Muscle layer of colon (tissue), 2 donors: ENCODE measurements around the gene IBA57.

Experiments
- H3K27ac ChIP-seq: one replicate; pipeline ENCODE4 v1.7.0; 2013; ENCODE audit warnings: low read depth, mild to moderate bottlenecking, low read length, moderate library complexity
- H3K27me3 ChIP-seq, 2 donors: one replicate each; pipeline ENCODE4 v1.7.0; 2013; ENCODE audit warnings: low read length in 2 of 2, mild to moderate bottlenecking in 2 of 2; ENCODE audit not compliant: insufficient read depth in 2 of 2, control insufficient read depth in 1 of 2
- H3K36me3 ChIP-seq: one replicate; pipeline ENCODE4 v1.7.0; 2013; ENCODE audit warnings: mild to moderate bottlenecking, low read length; ENCODE audit not compliant: insufficient read depth
- H3K4me1 ChIP-seq: one replicate; pipeline ENCODE4 v1.7.0; 2013; ENCODE audit warnings: mild to moderate bottlenecking, low read length; ENCODE audit not compliant: insufficient read depth
- H3K4me3 ChIP-seq, 2 donors: one replicate each; pipeline ENCODE4 v1.7.0; 2013; ENCODE audit warnings: low read length in 2 of 2, low read depth in 1 of 2, mild to moderate bottlenecking in 1 of 2, moderate library complexity in 1 of 2
- H3K9ac ChIP-seq: one replicate; pipeline ENCODE4 v1.7.0; 2013; ENCODE audit warnings: low read length
- H3K9me3 ChIP-seq: one replicate; pipeline ENCODE4 v1.7.0; 2013; ENCODE audit warnings: mild to moderate bottlenecking, low read length
- donor health status: abdominal sarcoma.
- donor health status: Adenocarcinoma of cecum.

The IBA57 gene

DNA sequence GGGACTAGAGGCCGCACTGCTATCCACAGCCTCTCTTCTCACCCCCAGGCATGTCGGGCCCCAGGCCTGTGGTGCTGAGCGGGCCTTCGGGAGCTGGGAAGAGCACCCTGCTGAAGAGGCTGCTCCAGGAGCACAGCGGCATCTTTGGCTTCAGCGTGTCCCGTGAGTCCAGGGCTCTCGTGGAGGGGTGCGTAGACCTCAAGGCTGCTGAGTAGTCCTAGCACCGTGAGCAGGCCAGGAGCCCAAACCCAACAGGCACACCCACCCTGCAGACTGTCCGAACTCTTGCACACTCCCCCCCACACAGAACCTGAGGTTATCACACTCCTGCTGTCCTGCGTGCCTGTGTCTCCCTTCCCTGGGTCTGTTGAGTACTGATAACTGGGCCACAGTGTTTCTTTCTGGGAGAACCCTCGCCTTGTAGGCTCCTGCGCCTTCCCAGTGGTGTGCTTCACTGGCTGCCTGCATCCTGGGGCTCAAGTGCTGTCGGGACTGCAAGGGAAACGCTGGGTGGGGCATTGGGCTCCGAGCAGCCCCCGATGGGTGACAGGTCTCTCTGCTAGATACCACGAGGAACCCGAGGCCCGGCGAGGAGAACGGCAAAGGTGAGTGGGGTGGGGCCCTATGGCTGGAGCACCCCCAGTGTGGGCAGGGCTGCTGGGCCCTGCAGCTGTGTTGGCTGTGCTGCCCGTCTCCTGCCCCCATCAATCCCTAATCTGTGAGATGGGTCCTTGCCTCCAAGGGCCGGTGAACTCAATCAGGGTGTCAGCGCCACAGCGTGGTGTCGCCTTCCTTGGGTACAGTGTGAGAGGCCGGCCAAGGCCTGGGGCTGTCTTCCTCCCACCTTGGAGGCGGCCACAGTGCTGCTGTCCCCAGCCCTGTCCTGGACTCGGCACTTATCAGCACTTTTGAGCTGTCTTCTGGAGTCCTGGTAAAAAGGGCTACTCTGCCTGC, 19.9 kb upstream of the IBA57 start:
- Histone ChIP-seq H3K9me3 (no peaks in the 10 kb centered on the region), H3K4me1 (peaks cover 55% of the 10 kb centered on the region), H3K27me3 (no peaks in the 10 kb centered on the region), H3K27ac (no peak overlapping the region), H3K36me3 (peaks cover 17% of the 10 kb centered on the region), H3K9ac (no peak overlapping the region), H3K4me3 (no peak overlapping the region)

DNA sequence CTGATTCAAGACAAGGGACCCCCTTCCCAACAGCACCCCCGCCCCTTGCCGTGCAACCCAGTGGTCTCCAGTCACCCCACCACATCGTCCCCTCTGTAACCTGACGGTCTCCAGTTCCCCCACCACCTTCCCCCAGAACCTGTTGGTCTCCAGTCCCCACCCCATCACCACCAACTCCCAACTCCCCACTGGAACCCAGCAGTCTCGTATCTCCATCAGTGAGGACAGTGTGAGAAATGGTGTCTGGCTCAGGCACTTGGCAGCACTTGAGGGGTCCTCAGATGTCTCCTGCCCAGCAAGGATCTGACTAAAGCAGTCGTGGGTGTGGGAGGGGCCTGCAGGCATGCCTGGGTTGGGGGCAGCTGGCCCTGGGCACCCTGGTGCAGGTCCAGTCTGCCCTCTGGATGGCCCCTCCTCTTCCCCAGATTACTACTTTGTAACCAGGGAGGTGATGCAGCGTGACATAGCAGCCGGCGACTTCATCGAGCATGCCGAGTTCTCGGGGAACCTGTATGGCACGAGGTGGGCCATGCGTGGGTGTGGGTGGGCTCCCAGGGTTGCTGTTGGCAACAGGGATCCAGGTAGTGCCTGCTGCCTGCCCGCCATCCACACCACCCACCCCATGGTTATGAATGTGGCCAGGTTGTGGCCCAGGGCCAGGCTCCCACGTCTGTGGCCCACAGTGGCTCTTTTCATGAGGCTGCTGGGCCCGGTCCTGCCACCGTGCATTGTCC, 19.0 kb upstream of the IBA57 start:
- no peak overlapping the region for H3K4me3 ChIP-seq
- H3K4me1 ChIP-seq, result peaks cover 55% of the 10 kb centered on the region
- peaks cover 17% of the 10 kb centered on the region for H3K36me3 ChIP-seq
- no peaks in the 10 kb centered on the region for H3K27me3 ChIP-seq
- H3K9me3 ChIP-seq, result no peaks in the 10 kb centered on the region
- no peak overlapping the region for H3K27ac ChIP-seq
- H3K9ac ChIP-seq, result no peak overlapping the region

DNA sequence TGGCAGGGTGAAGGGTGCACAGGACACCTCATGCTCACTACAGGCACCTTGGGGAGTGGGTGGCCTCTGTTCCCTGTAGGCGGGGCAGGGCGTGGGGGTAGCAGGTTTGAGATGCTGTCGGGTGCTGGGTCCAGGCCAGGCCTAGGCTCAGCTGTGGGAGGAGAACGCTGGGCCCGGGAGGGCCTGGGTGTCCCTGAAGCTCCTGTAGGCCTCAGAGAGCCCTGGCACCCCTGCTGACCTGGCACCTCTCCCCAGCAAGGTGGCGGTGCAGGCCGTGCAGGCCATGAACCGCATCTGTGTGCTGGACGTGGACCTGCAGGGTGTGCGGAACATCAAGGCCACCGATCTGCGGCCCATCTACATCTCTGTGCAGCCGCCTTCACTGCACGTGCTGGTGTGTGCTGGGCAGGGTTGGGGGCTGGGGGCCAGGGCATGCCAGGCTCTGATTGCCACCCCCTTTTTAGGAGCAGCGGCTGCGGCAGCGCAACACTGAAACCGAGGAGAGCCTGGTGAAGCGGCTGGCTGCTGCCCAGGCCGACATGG, 18.4 kb upstream of the IBA57 start:
- no peaks in the 10 kb centered on the region for H3K9me3 ChIP-seq
- H3K4me3 ChIP-seq, result no peak overlapping the region
- H3K9ac ChIP-seq, result no peak overlapping the region
- H3K36me3 ChIP-seq, result peaks cover 12% of the 10 kb centered on the region
- no peaks in the 10 kb centered on the region for H3K27me3 ChIP-seq
- H3K4me1 ChIP-seq, result peaks cover 55% of the 10 kb centered on the region
- no peak overlapping the region for H3K27ac ChIP-seq

DNA sequence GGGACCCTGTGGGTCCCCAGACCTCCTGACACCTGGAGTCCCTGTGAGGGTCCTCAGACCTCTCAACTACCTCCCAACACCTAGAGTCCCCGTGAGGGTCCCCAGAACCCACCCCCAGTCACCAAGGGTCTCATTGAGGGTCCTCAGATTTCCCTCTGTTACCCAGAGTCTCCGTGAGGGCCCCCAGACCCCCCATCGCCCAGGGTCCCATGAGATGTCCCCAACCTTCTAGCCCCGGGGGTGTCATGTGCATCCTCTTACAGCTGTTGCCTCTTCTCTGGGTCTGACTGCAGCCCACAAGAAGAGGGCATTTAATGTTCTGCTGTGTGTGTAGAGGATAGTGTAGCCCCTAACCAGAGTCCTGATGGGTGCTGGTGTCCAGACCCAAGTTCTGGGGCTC, 17.8 kb upstream of the IBA57 start:
- H3K9me3 ChIP-seq, result no peaks in the 10 kb centered on the region
- no peak overlapping the region for H3K27ac ChIP-seq
- no peak overlapping the region for H3K9ac ChIP-seq
- peaks cover 12% of the 10 kb centered on the region for H3K36me3 ChIP-seq
- H3K27me3 ChIP-seq, result no peaks in the 10 kb centered on the region
- peaks cover 55% of the 10 kb centered on the region for H3K4me1 ChIP-seq
- no peak overlapping the region for H3K4me3 ChIP-seq

DNA sequence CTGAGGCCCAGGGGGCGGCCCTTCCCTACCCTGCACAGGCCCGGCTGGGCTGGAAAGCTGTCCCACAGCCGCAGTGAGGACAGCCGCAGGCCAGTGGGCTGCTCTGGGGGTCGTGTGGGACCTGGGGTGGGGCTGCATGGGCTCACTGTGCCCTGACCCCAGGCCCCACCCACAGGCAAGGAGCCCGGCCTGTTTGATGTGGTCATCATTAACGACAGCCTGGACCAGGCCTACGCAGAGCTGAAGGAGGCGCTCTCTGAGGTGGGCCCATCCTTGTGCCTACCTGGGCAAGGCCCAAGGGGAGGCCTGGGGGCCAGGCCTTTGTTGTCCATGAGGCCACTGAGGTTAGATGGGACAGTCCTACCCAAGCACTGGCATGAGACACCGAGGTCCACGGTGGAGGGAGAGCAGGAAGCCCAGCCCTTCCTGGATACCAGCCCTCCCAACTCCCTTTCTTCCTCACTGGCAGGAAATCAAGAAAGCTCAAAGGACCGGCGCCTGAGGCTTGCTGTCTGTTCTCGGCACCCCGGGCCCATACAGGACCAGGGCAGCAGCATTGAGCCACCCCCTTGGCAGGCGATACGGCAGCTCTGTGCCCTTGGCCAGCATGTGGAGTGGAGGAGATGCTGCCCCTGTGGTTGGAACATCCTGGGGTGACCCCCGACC, 17.3 kb upstream of the IBA57 start:
- H3K9ac ChIP-seq, result no peak overlapping the region
- peaks cover 53% of the 10 kb centered on the region for H3K4me1 ChIP-seq
- peak overlapping the region; percentile 98 for H3K27ac ChIP-seq
- H3K4me3 ChIP-seq, result no peak overlapping the region
- H3K9me3 ChIP-seq, result no peaks in the 10 kb centered on the region
- peaks cover 12% of the 10 kb centered on the region for H3K36me3 ChIP-seq
- no peaks in the 10 kb centered on the region for H3K27me3 ChIP-seq

DNA sequence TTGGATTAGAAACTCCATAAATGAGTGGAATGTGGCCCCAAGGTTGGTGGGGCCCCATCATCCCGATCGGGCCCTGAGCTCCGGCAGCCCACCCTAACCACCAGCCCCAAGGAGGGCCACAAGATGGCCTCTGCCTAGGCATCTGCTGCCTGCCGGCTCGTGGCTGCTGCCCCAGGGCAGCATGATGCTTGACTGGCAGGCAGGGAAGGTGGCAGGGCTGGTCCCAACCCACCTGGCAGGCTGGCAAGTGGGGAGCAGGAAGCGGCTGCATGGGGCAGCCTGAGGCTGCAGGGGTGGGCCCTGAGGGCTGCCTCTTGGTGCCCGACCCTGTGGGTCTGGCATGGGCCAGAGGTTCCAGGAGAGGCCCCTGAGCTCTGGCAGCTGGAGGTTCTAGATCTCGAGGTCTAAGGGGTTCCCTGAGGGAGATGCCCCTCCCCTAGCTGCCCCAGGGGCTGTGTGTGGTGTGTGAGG, 16.6 kb upstream of the IBA57 start:
- Histone ChIP-seq H3K9me3 (no peaks in the 10 kb centered on the region), H3K9ac (no peak overlapping the region), H3K27ac (peak overlapping the region; percentile 98), H3K4me1 (peaks cover 53% of the 10 kb centered on the region), H3K36me3 (peaks cover 13% of the 10 kb centered on the region), H3K27me3 (no peaks in the 10 kb centered on the region), H3K4me3 (peak overlapping the region in 1 of 2 donors; percentile 74)

DNA sequence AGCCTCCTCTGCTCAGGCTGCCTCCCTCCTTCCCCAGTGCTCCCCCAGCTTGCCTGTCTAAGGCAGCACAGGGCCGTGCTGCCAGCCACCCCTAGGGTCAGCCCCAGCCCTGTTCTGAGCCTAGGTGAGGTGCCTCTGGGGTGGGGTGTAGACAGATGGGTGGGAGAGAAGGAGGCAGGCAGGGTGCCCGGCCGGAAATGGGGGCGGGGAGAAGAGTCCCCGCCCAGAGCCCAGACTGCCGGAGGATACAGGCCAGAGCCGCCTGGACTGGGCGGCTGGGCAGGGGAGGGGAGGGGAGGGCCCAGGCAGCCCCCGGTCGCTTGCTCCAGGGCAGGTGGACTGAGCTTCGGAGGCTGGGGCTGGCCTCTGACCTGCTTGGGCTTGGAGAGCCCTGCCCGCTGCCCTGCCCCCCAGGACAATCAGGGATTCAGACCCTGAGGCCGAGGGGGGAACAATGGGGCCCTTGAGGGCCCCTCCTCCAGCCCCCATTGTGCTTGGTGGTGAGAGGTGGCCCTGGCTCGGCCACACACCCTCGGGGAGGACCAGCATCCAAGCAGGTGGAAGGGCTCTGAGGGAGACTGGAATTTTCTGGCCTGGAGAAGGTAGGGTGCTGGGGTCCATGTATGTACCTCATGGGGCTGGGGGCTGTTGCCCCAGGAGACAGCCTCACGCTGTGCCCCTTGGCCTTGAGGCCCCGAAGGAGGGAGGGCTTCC, 16.0 kb upstream of the IBA57 start, which contains the start of gene GJC2:
GJC2 (plus strand) TSS at position 525 of the 714 bp plus-strand sequence. CDS start 7,829 bp downstream, outside the sequence.
- peak within 1 kb of the TSS; percentile 82 for H3K9ac ChIP-seq
- peak within 1 kb of the TSS; percentile 34 to 74 for H3K4me3 ChIP-seq
- no peaks in the 10 kb centered on the region for H3K9me3 ChIP-seq
- peaks cover 49% of the 10 kb centered on the region for H3K4me1 ChIP-seq
- peaks cover 19% of the 10 kb centered on the region for H3K36me3 ChIP-seq
- H3K27me3 ChIP-seq, result no peaks in the 10 kb centered on the region
- peak within 1 kb of the TSS; percentile 98 for H3K27ac ChIP-seq

DNA sequence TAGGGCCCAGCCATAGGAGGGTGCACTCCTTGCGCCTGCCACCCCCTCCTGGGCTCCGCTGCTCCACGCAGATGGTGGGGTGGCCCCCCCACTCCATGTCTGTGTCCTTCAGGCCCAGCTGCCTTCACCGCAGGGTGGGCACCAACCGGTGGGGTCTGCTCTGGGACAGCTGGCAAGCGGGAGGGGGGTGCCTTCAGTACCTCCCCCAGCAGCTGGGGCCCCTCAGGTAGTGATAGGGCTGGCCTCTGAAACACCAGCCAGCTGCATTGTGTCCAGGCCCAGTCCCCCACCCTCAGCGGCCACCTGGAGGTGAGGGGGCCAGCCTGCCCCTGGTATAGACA, 15.5 kb upstream of the IBA57 start:
- Histone ChIP-seq H3K9me3 (no peaks in the 10 kb centered on the region), H3K27me3 (no peaks in the 10 kb centered on the region), H3K36me3 (peaks cover 22% of the 10 kb centered on the region), H3K4me1 (peaks cover 47% of the 10 kb centered on the region), H3K4me3 (peak overlapping the region; percentile 34 to 74), H3K9ac (peak overlapping the region; percentile 82), H3K27ac (peak overlapping the region; percentile 98)

DNA sequence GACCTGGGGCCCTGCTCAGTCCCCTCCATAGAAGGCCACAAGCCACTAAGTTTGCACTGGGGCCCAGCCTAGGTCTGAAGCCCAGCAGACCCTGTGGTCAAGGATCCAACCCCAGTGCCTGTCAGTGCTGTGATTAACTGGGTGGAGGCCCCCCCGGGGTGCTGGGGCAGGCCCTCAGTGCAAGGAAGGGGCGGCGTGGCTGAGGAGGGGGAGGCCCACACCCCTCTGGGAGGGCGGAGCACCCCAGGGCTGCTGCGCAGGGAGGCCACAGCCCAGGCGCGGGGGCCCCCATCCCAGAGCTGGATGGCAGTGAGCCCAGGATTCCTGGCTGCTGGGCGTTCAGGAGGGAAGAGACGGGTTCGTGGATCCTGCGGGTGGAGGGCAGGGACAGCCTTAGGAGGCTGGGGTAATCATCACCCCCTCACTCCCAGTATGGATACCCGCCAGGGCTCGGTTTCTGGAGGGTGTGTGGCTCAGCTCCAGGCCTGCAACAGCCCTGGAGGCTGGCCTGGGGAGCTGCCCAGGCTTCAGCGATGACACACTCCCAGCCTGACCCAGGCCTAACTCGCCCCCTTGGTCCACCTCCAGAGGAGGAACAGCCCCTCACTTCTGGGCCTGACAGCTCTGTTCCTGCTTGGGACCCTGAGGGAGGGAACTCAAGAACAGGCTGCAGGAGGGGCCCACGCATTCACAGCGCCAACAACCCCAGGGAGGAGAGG, 15.0 kb upstream of the IBA57 start:
- peak overlapping the region; percentile 82 for H3K9ac ChIP-seq
- H3K4me1 ChIP-seq, result peaks cover 47% of the 10 kb centered on the region
- H3K27ac ChIP-seq, result peak overlapping the region; percentile 98
- no peaks in the 10 kb centered on the region for H3K9me3 ChIP-seq
- H3K27me3 ChIP-seq, result no peaks in the 10 kb centered on the region
- H3K36me3 ChIP-seq, result peaks cover 22% of the 10 kb centered on the region
- H3K4me3 ChIP-seq, result peak overlapping the region; percentile 34 to 74
